Neural cell (in vitro differentiated cells): ENCODE measurements around the gene RNF157. TPM values are rescaled to one million over a fixed set of nuclear protein-coding genes. Genes with fewer than 3 reads are reported as not detected.

ENCODE experiments used
- H2AFZ ChIP-seq: fragments of 200-600, 300-800 bp; sonication (generic), shearing (Covaris generic); 2 replicates; pipeline ENCODE4 v1.6.0; 2014; ENCODE audit warnings: low read depth, mild to moderate bottlenecking, antibody characterized with exemption, low read length, moderate library complexity
- H3F3A ChIP-seq: fragments of 200-600 bp; shearing (Covaris generic); 2 replicates; pipeline ENCODE4 v1.6.1; 2016; ENCODE audit warnings: mild to moderate bottlenecking, moderate library complexity, mixed read lengths, antibody characterized with exemption, low read length; ENCODE audit not compliant: insufficient read depth, poor library complexity, severe bottlenecking
- H3K27ac ChIP-seq: fragments of 200-600, 300-800 bp; sonication (generic), shearing (Covaris generic); 2 replicates; pipeline ENCODE4 v1.5.1; 2014; ENCODE audit warnings: mild to moderate bottlenecking, low read length, moderate library complexity
- H3K27me3 ChIP-seq: fragments of 300-800, 200-600 bp; sonication (generic), shearing (Covaris generic); 2 replicates; pipeline ENCODE4 v1.6.0; 2014; ENCODE audit warnings: mild to moderate bottlenecking, low read depth, low read length, moderate library complexity; ENCODE audit not compliant: insufficient read depth
- H3K36me3 ChIP-seq: fragments of 300-800, 200-600 bp; sonication (generic), shearing (Covaris generic); 2 replicates; pipeline ENCODE4 v1.5.1; 2014; ENCODE audit warnings: mild to moderate bottlenecking, antibody characterized with exemption, low read length, moderate library complexity; ENCODE audit not compliant: insufficient read depth
- H3K4me2 ChIP-seq: fragments of 300-800, 200-600 bp; sonication (generic), shearing (Covaris generic); 2 replicates; pipeline ENCODE4 v1.6.0; 2014; ENCODE audit warnings: mild to moderate bottlenecking, low read length
- H3K4me3 ChIP-seq: fragments of 300-800, 200-600 bp; sonication (generic), shearing (Covaris generic); 2 replicates; pipeline ENCODE4 v1.5.1; 2014; ENCODE audit warnings: mild to moderate bottlenecking, low read length, moderate library complexity
- H3K79me2 ChIP-seq: fragments of 200-600 bp; shearing (Covaris generic); replicated peaks from 2 replicates; pipeline ENCODE4 v1.6.0; 2014; ENCODE audit warnings: mild to moderate bottlenecking, low read length, moderate library complexity; ENCODE audit not compliant: insufficient read depth
- H3K9ac ChIP-seq: fragments of 300-800, 200-600 bp; sonication (generic), shearing (Covaris generic); 2 replicates; pipeline ENCODE4 v1.6.1; 2016; ENCODE audit warnings: mild to moderate bottlenecking, low read length, mixed read lengths
- H3K9me2 ChIP-seq: fragments of 200-600 bp; shearing (Covaris generic); 2 replicates; pipeline ENCODE4 v1.6.1; 2016; ENCODE audit warnings: mild to moderate bottlenecking, low read length, mixed read lengths; ENCODE audit not compliant: insufficient read depth
- H3K9me3 ChIP-seq: fragments of 200-600, 300-800 bp; sonication (generic), shearing (Covaris generic); 2 replicates; pipeline ENCODE4 v1.6.1; 2016; ENCODE audit warnings: mild to moderate bottlenecking, mixed run types, low read length, moderate library complexity, mixed read lengths
- H4K20me1 ChIP-seq: fragments of 200-600 bp; shearing (Covaris generic); 2 replicates; pipeline ENCODE4 v1.6.1; 2016; ENCODE audit warnings: mild to moderate bottlenecking, mixed run types; ENCODE audit not compliant: insufficient read depth
- EP300 ChIP-seq: fragments of 450-650 bp; conservative IDR thresholded peaks from 2 replicates; pipeline ENCODE4 v1.6.1; 2014; ENCODE audit warnings: antibody characterized with exemption, mild to moderate bottlenecking, moderate library complexity; ENCODE audit not compliant: poor library complexity, severe bottlenecking
- EZH2 ChIP-seq: fragments of 200-600, 300-800 bp; shearing (Covaris generic), sonication (generic); IDR thresholded peaks from 2 replicates; pipeline ENCODE4 v1.6.1; 2014; ENCODE audit warnings: antibody characterized with exemption, low read length, borderline replicate concordance, mild to moderate bottlenecking; ENCODE audit not compliant: insufficient read depth, poor library complexity, severe bottlenecking
- MXI1 ChIP-seq: fragments of 450-650 bp; conservative IDR thresholded peaks from 2 replicates; pipeline ENCODE4 v1.6.1; 2014; ENCODE audit warnings: antibody characterized with exemption, mild to moderate bottlenecking; ENCODE audit not compliant: poor library complexity, severe bottlenecking
- POLR2AphosphoS5 ChIP-seq: IDR thresholded peaks from 2 replicates; pipeline ENCODE4 v1.6.1; 2012
- RAD21 ChIP-seq: fragments of 450-650 bp; conservative IDR thresholded peaks from 2 replicates; pipeline ENCODE4 v1.6.1; 2014; ENCODE audit warnings: antibody characterized with exemption, mild to moderate bottlenecking, moderate library complexity
- REST ChIP-seq: IDR thresholded peaks from 2 replicates; pipeline ENCODE4 v1.6.1; 2012; ENCODE audit warnings: borderline replicate concordance
- SMC3 ChIP-seq: fragments of 450-650 bp; conservative IDR thresholded peaks from 2 replicates; pipeline ENCODE4 v1.6.1; 2014; ENCODE audit warnings: antibody characterized with exemption, mild to moderate bottlenecking, moderate library complexity; ENCODE audit not compliant: poor library complexity
- TAF1 ChIP-seq: IDR thresholded peaks from 2 replicates; pipeline ENCODE4 v1.6.1; 2012; ENCODE audit warnings: low read depth
- polyA plus RNA-seq: library from polyadenylated mRNA; depleted of rRNA; stranded (reverse); fragments of >200 nt; gene quantifications from 2 replicates; pipeline ENCODE4 v1.2.3, GENCODE V29; 2014
- TF ChIP-seq, protein P1 (sequence below): fragments of 450-650 bp; IDR thresholded peaks from 2 replicates; pipeline ENCODE4 v1.5.1; 2014; ENCODE audit warnings: antibody characterized with exemption, mild to moderate bottlenecking, moderate library complexity; ENCODE audit not compliant: poor library complexity, severe bottlenecking

Gene RNF157
- polyA plus RNA-seq, 1 donor from 2014 or later, result 15.9 TPM

- TF ChIP-seq REST (no peak), EP300 (no peak), RAD21 (no peak), MXI1 (no peak), SMC3 (no peak), EZH2 (no peak), POLR2AphosphoS5 (no peak), TAF1 (no peak)
- TF ChIP-seq, protein P1, sequence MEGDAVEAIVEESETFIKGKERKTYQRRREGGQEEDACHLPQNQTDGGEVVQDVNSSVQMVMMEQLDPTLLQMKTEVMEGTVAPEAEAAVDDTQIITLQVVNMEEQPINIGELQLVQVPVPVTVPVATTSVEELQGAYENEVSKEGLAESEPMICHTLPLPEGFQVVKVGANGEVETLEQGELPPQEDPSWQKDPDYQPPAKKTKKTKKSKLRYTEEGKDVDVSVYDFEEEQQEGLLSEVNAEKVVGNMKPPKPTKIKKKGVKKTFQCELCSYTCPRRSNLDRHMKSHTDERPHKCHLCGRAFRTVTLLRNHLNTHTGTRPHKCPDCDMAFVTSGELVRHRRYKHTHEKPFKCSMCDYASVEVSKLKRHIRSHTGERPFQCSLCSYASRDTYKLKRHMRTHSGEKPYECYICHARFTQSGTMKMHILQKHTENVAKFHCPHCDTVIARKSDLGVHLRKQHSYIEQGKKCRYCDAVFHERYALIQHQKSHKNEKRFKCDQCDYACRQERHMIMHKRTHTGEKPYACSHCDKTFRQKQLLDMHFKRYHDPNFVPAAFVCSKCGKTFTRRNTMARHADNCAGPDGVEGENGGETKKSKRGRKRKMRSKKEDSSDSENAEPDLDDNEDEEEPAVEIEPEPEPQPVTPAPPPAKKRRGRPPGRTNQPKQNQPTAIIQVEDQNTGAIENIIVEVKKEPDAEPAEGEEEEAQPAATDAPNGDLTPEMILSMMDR, result no peak
- Histone ChIP-seq H3K27me3 (no peaks in the 10 kb centered on the region), H2AFZ (no peak overlapping the region), H3K9ac (no peak overlapping the region), H3K27ac (no peak overlapping the region), H3K79me2 (no peaks in the 10 kb centered on the region), H3K4me2 (no peak overlapping the region), H3K9me2 (no peaks in the 10 kb centered on the region), H4K20me1 (no peaks in the 10 kb centered on the region), H3K4me3 (no peak overlapping the region), H3F3A (no peaks in the 10 kb centered on the region), H3K36me3 (no peaks in the 10 kb centered on the region), H3K9me3 (no peaks in the 10 kb centered on the region)
Observed at GRCh38 chr17:76275382-76276068, 35.2 kb upstream of the RNF157 start.

GRCh38 chr17:76274112-76274956, 34.0 kb upstream of the RNF157 start:
- Histone ChIP-seq H3K4me2 (no peak overlapping the region), H3K9me3 (no peaks in the 10 kb centered on the region), H3K36me3 (no peaks in the 10 kb centered on the region), H3K27me3 (no peaks in the 10 kb centered on the region), H3K9me2 (no peaks in the 10 kb centered on the region), H4K20me1 (no peaks in the 10 kb centered on the region), H2AFZ (no peak overlapping the region), H3K79me2 (no peaks in the 10 kb centered on the region), H3K4me3 (no peak overlapping the region), H3F3A (no peaks in the 10 kb centered on the region), H3K9ac (no peak overlapping the region), H3K27ac (no peak overlapping the region)
- TF ChIP-seq, protein P1, result no peak
- TF ChIP-seq REST, result no peak
- peak; percentile 28 for TF ChIP-seq POLR2AphosphoS5
